ENCODE data around the gene SEL1L.
"Not testable (repeated sequence)": the region's sequence is repeated elsewhere in the genome, so short reads cannot be mapped to it uniquely, and the experiment has no call there.

SEL1L gene

DNA sequence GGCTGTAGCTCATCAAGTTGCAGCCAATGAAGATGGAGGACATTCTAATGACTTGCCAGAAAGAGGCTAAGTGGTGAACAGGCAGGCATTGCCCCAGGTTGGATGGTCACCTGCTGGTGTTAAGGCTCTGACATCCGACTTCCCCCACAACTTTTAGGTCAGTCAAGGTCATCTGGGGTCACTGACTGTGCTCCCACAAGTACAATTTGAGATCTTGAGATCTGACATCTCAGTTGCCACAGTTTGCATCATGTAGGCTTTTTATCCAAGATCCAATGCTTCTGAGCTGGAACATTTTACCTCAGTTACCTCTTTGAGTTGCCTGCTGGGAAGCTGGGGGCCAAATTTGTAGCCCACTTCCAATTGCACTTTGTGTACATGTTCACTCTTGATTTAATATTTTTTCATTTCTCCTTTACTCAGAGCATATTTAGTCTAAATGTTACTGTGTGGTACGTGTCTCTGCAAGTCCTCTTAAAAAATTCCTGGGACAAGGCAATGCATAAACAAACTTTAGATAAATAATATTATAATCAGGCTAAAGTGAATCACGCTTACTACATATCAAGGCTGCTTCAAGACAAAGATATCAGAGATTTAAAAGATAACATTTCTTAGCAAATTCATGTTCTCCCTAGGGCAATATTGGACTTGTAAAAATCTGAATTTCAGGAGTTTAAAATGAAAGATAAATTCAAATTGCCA lies 61.4 kb downstream of the SEL1L start:
- DNase-seq = no peak

GRCh38 chr14:81471062-81471461 lies 62.6 kb downstream of the SEL1L start:
- DNase-seq = peak; percentile 7

DNA sequence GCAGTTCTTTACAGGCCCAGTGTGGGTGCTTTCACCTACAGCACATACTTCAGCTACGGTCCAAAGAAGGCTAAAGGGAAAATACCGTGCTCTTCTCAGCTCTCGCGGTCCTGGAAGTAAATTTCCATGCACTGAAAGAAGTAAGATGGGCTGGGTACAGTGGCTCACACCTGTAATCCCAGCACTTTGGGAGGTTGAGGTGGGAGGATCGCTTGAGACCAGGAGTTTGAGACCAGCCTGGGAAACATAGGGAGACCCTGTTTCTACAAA lies 63.2 kb downstream of the SEL1L start:
- not testable (repeated sequence) for DNase-seq

DNA sequence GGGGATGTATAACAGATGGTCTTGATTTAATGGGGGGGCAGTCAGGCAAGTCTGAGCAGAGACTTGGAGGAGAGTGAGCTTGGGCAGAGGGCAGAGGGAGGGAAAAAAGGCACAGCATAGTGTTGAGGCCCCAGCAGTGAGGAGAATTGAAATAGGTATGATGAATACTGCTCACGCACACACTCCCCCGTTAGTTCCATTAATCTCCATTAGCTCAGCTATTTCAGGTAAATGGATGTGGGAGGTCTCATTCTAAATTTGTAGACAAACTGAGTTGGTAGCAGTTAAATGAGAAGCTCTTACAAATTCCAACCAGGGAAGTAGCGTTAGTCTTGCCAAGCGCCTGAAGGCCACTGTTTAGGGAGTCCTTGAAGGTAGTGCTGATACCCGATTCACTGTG lies 66.8 kb downstream of the SEL1L start:
- no peak for DNase-seq

GRCh38 chr14:81465507-81466228 lies 68.0 kb downstream of the SEL1L start:
- DNase-seq = no peak

DNA sequence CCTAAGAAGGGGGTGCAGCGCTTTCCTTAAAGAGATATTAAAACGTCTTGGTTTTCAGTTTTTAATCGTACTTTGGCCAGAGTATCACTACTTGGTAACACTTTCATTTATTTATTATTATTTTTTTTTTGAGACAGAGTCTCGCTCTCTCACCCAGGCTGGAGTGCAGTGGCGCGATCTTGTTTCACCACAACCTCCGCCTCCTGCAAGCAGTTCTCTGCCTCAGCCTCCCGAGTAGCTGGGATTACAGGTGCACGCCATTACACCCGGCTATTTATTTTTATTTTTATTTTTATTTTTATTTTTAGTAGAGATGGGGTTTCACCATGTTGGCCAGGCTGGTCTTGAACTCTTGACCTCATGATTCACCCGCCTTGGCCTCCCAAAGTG lies 68.7 kb downstream of the SEL1L start:
- not testable (repeated sequence) for DNase-seq

GRCh38 chr14:81464253-81465002 lies 69.2 kb downstream of the SEL1L start:
- peak; percentile 69 for DNase-seq

DNA sequence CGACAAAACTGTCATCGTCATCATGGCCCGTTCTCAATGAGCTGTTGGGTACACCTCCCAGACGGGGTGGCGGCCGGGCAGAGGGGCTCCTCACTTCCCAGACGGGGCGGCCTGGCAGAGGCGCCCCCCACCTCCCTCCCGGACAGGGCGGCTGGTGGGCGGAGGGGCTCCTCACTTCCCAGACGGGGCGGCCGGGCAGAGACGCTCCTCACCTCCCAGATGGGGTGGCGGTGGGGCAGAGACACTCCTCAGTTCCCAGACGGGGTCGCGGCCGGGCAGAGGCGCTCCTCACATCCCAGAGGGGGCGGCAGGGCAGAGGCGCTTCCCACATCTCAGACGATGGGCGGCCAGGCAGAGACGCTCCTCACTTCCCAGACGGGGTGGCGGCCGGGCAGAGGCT lies 71.3 kb downstream of the SEL1L start:
- DNase-seq = not testable (repeated sequence)

GRCh38 chr14:81459912-81460311 lies 73.7 kb downstream of the SEL1L start:
- DNase-seq = no peak

DNA sequence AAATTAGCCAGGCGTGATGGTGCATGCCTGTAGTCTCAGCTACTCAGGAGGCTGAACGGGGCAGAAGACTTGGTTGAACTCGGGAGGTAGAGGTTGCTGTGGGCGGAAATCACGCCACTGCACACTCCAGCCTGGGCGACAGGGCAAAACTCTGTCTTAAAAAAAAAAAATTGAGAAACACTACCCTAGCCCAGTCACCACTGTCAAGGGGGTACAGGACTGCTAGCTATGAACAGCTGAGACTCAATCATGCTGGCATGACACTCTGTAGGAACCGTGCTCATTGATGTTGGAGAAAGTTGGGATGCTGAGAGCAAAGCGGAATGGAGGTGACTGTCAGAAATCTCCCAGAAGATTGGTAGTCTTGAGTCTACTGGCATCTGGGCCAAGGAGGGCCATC lies 75.3 kb downstream of the SEL1L start:
- no peak for DNase-seq

- DNase-seq = no peak
Observed at GRCh38 chr14:81455390-81455789, 78.3 kb downstream of the SEL1L start.

DNA sequence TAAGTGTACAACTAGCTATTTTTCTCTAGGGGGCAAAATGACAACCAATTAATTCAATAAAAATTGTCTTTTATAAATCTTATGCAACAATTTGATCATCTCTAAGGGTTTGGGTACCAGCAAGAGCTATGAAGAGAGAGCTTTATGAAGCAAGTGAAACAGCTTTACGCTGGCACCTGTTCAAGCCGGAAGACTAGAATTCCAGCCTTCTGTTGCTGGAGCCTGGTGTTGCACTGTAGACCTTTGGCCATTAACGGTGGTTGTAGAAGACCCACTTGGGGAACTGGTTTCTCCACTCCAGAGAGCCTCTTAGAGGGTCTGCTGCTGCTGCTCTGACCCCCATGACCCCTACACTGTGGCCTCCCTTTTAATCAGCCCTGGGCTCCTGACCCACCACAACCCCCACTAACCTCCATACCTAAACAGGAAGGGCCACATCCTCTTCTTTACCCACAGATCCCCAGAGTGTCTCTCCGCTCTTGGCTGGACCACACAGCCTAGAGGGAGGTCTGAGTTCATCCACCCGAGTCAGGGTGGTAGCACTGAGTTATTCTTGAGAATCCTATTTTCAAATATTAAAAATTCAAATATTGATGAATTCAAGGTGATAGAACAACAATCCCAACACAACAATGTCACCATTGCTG lies 79.0 kb downstream of the SEL1L start:
- DNase-seq = no peak

DNA sequence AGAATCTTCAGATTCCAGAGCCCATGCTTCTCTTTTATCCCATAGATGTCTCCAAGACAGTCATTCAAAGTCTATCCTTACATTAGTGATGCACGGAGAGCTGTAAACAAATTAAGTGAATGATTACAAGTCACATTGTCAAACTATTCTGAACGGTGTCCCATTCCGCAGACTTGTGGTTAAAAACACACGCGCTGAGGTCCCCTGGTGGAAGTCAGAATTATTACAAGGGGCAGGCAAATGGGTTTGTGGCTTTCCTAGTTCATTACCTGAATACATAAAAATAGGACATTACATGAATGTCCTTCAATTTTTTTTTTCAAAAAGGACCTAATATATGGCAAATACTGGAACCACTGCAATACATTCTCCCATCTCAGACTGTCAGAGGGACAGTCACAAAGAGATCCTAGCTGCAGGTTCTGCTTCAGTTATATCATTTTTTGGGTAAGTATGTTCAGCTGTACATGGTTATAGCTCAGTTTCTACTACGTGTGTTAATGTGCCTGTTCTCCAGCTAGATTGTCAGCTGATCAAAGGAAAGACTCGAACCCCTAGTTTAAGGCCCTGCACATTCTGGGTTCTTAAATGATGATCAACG lies 80.4 kb downstream of the SEL1L start:
- DNase-seq = peak; percentile 63

DNA sequence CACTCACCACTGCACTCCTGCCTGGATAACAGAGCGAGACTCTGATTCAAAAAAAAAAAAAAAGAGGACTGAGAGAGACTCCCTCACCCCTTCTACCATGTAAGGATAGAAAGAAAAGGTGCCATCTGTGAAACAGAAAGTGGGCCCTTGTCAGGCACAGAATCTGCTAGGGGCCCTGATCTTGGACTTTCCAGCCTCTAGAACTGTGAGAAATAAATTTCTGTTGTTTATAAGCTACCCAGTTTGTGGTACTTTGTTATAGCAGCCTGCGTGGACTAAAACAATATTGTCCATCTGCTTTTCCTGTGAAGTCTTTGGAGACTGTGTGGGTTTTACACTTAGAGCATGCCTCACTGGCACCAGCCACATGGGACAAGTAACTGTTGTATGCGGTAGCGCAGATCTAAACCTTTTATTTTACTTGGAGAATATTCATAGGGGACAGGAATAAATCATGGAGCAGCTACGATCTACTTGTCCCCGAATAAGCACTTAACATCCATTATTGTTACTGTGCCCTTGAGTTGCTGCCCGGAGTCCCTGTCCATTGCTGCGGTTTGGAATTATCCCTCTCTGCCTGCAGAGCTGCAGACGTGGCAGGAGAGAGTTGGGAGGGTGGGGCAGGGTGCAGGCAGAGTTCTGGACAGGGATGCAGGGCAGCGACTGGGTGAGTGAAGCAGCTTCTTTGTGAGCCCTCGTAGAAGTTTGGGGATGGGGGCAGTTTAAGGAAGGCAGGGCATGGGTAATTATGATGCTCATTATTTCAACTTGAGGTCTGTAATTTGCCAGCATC lies 81.1 kb downstream of the SEL1L start:
- no peak for DNase-seq

- no peak for DNase-seq
Observed at GRCh38 chr14:81450976-81451375, 82.7 kb downstream of the SEL1L start.

DNA sequence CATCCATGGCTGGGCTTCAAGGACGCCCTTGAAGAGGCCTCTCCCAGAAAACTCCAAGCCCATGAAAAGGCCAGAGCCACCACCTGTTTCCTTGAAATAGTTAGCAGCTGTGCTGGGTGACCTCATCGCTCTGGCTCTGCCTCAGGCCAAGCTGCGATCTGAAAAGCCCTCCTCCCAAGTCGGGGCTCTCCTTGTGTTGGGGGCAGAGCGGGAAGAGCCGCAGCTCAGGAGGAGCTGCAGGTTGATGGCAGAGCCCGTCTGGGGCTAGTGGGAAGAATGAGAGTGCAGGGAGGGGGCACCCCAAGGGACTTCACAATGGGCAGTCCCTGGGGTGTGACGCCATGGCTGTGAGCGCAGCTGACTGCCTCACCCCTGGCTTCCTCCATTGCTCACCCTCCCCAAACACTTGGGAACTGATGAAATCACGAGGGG lies 83.5 kb downstream of the SEL1L start:
- DNase-seq = no peak

DNA sequence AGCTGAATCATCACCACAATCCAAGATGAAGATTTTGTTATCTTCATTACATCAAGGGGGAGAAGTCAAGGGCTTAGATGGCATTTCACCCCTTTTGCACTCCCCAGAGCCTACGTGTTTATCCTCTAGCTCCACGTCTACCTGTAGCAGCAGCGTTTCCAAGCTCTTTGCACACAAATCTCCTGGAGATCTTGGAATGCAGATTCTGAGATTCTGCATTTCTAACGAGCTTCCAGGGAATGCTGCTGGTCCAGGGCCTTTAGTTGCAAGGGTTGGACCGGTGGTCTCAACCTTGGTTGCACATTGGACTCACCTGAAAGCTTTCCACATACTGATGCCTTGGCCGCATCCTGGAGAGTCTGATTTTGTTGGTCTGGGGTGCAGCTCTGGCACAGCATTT lies 84.1 kb downstream of the SEL1L start:
- DNase-seq = no peak

- no peak for DNase-seq
Observed at GRCh38 chr14:81449114-81449513, 84.5 kb downstream of the SEL1L start.

GRCh38 chr14:81447021-81447764 lies 86.5 kb downstream of the SEL1L start:
- no peak for DNase-seq

DNA sequence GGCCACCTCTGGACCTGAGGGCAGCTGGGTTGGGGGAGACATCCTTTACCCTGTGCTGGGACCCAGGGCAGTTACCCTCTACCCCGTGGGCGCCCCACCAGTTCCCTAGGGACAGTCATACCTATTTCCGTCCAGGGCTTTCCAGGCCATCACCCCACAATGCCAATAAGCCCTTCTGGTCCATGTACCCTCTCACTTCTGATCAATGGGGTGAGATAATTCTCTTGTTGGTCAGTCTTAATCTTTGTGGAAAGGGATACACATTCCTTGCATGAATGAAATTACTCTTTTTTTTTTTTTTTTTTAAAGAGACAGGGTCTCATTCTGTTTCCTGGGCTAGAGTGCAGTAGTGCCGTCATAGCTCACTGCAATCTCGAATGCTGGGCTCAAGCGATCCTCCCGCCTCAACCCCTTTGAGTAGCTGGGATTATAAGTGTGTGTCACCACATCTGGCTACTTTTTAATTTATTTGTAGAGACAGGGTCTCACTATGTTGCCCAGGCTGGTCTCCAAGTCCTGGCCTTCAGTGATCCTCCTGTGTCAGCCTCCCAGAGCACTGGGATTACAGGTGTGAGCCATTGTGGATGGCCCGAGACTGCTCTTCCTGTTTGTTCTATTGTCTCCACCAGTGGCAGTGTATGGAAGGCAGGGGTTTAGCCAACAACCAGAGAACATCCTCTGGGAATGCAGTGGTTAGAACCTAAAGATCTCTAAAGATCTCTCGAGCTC lies 87.2 kb downstream of the SEL1L start:
- no peak for DNase-seq

- DNase-seq = no peak
Observed at GRCh38 chr14:81441626-81442134, 92.0 kb downstream of the SEL1L start.

Measured in stimulated activated CD4-positive, alpha-beta T cell treated with anti-CD3 and anti-CD28 coated beads, Interleukin-4, amount 100 ng/mL, for 24 hours (primary cell).